Measurements from ENCODE around the gene GSE1. TPM values are rescaled to one million over a fixed set of nuclear protein-coding genes. Genes with fewer than 3 reads are reported as not detected.

GSE1 gene
- total RNA-seq, 4 donors from 2014 or later = 57.1 to 208 (median 90.5) TPM

DNA sequence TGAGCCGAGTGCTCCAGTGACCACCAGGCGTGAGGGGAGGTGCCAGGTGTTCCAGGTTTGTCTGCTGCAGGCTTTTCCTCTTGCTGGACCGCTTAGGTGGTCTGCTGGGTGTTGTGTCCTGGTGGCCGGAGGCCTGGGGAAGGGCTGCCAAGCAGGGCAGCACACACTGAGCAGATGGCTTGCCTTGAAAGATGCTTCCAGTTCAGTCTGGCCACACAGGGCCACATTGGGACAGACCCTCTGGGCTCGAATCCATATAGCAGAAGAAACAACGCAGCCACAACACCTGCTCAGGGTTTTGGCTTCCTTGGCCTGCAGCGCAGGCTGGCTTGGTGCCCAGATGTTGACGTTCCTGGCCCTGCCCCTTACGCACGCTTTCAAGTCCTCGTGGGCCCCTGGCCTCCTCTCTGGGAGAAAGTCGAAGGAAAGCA, 50.8 kb downstream of the GSE1 start:
- TF ChIP-seq, protein P1, sequence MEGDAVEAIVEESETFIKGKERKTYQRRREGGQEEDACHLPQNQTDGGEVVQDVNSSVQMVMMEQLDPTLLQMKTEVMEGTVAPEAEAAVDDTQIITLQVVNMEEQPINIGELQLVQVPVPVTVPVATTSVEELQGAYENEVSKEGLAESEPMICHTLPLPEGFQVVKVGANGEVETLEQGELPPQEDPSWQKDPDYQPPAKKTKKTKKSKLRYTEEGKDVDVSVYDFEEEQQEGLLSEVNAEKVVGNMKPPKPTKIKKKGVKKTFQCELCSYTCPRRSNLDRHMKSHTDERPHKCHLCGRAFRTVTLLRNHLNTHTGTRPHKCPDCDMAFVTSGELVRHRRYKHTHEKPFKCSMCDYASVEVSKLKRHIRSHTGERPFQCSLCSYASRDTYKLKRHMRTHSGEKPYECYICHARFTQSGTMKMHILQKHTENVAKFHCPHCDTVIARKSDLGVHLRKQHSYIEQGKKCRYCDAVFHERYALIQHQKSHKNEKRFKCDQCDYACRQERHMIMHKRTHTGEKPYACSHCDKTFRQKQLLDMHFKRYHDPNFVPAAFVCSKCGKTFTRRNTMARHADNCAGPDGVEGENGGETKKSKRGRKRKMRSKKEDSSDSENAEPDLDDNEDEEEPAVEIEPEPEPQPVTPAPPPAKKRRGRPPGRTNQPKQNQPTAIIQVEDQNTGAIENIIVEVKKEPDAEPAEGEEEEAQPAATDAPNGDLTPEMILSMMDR (IDR thresholded peaks at IDR 0.05; ENCODE audit: low read depth) = no peak

DNA sequence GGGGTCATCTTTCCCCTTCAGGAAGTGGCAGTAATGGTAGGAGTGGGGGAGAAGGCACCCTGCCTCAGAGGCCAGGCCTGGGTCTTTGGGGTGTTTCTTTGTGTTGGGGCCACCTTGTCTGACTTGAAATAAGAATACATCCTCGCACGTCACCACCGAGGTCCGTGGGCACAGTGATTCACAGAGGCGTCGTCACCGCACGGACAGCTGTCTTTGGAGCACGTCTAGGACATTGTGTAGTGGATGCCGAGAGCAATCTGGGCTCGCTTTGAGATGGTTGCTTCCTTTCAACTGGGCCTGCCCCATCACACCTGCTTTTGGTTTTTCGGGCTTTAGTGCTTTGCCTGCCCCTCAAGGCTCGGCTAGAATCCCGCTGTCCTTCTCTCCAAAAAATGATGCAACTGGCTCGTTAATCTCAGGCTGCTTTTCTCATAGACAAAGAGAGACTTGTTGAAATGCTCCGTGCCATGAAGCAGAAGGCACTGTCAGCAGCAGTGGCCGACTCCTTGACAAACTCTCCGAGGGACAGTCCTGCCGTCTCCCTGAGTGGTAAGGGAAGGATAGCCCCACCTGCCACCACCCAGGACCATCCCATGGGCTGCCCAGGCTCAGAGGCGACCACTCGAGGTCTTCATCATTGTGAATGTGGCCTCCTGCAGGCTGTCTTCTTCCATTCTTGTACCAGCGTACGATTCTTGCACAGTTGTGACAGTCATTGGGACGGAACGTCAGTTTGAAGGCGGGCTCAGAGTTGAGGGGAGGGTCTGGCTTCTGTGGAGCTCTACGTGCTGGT, 51.7 kb downstream of the GSE1 start:
- TF ChIP-seq, protein P1 (IDR thresholded peaks at IDR 0.05; ENCODE audit: low read depth) = no peak

DNA sequence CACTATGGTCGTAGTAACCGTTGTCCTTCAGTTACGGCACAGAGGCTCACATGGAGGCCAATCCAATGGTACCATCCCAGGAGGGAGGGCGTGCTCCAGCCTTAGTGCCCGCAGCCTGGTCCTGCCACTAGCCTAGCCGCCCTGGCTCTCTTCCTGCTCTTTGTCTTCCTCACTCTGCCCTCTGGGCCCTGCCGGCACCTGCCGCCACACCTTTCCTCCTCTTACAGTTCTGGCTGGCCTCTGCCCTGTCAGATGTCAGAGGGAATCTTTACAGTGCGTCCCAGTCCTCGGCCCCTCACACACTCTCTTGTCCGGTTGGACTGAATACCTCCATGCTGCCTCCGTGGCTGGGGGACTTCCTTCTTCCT, 52.2 kb downstream of the GSE1 start:
- TF ChIP-seq, protein P1 (IDR thresholded peaks at IDR 0.05; ENCODE audit: low read depth) = no peak

DNA sequence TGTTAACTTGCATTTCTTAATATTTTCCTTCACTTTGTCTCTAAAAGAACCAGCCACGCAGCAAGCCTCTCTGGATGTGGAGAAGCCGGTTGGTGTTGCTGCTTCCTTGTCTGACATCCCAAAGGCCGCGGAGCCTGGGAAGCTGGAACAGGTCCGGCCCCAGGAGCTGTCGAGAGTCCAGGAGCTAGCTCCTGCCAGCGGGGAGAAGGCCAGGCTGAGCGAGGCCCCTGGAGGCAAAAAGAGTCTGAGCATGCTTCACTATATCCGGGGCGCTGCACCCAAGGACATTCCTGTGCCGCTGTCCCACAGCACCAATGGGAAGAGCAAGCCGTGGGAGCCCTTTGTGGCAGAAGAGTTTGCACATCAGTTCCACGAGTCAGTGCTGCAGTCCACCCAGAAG, 52.8 kb downstream of the GSE1 start:
- TF ChIP-seq, protein P1 (IDR thresholded peaks at IDR 0.05; ENCODE audit: low read depth) = no peak

DNA sequence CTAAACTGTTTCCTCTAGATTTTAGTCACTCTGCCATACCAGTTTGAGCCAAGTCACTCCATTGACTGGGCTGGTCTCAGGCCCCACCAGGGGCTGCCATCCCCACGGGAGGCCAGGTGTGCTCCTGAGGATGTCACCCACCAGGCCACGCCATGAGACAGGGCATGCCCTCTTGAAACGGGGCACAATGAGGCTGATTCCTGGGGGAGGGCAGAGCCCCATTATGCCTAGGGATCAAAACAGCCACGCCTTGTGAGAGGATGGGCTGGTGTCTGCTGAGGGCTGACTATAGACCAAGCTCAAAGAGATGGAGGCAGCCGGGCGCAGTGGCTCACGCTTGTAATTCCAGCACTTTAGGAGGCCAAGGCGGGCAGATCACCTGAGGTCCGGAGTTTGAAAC, 54.1 kb downstream of the GSE1 start:
- TF ChIP-seq, protein P1 (IDR thresholded peaks at IDR 0.05; ENCODE audit: low read depth) = no peak

DNA sequence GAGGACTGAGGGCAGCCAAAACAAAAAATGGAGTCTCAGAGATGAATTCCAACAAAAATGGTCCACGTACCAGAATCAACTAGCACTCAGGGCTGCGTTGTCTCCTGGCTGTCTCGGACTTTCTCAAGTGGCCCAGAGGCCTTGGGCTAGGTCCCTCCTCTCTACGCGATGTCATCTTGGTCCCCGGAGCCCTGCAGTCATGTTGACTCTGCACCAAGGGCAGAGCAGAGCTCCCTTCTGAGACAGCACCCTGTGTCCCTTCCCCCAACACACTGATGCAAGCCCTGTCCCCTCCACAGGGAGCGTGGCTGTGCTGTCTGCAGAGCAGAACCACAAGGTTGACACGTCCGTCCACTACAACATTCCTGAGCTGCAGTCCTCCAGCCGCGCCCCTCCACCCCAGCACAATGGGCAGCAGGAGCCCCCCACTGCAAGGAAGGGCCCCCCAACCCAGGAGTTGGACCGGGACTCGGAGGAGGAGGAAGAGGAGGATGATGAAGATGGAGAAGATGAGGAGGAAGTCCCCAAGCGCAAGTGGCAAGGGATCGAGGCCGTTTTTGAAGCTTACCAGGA, 54.8 kb downstream of the GSE1 start:
- TF ChIP-seq, protein P1 (IDR thresholded peaks at IDR 0.05; ENCODE audit: low read depth) = no peak

DNA sequence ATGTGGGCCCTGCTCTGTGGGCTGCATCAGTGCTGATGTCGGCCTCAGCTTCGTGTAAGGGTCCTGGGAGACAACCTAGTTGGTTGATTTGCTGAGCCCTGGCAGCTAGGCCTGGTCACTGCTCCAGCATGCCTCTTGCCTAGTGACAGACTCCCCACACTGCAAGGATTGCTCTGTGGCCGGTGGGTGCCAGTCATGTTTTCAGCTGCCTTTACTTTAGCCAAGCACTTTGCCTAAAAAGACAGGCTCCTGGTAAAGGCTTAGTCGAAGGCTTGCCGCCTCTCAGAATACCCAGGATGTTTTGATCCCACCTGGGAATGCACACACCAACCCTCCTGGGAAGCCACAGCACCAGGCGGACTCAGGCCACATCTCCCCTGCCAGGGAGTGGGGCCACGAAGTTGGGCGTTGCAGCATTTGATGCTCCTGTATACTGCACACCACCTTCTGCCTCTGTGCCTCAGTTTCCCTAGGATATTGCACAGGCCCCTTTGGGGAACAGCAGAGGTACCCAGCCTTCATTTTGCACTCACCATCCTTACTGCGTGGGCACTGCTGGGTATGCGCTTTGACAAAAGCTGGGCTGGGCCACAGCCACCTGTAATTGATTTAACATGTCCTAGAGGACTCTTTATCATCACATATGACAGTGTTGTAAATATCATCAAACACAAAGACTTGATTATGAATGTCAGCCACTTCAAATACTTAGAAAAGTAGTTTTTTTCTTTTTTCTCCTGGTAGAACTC, 55.7 kb downstream of the GSE1 start:
- TF ChIP-seq, protein P1 (IDR thresholded peaks at IDR 0.05; ENCODE audit: low read depth) = no peak

Measured in subcutaneous adipose tissue (tissue), 4 donors.